ENCODE data around the gene ALDH1L1. TPM values are rescaled to one million over a fixed set of nuclear protein-coding genes. Genes with fewer than 3 reads are reported as not detected.

Gene ALDH1L1
- total RNA-seq, 2 experiments from 2014 or later: not detected

DNA sequence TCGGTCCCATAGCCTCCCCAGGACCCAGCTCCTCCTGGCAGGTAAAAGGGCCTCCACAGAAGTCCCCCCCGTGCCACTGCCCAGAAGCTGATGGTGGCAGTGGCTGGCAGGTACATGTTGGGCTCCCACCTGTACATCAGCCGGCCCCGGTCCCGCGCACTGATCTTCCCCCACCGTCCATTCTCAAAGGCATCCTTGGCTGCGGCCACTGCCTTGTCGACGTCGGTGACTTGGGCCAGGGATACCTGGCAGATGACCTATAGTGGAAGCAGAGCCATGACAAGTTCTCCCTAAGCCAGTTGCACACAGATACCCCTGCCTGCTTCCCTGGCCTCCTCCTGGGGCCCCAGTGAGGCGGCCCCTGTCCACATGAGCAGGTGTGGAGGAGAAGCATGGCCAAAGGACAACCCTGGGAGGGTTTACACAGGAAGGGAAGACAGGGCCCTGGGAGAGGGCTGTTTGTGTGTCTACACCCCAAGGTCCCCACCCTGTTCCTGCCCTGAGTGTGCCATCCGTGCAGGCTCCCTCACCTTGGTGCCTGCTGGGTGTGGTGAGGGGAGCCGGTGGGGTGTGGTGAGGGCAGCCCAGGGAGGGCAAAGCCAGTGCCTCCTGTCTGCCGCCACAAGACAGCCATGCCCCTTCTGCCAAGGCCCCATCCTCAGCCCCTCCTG lies 44.8 kb downstream of the ALDH1L1 start:
- DNase-seq: no peak
- Mint-ChIP-seq H3K4me3 (no peak overlapping the region), H3K9me3 (no peaks in the 10 kb centered on the region), H3K27me3 (peaks cover 11% of the 10 kb centered on the region), H3K27ac (no peak overlapping the region), H3K36me3 (no peaks in the 10 kb centered on the region), H3K4me1 (no peaks in the 10 kb centered on the region)

GRCh38 chr3:126135071-126135405 lies 45.3 kb downstream of the ALDH1L1 start:
- Mint-ChIP-seq H3K36me3 (no peaks in the 10 kb centered on the region), H3K27ac (no peak overlapping the region), H3K4me3 (no peak overlapping the region), H3K9me3 (no peaks in the 10 kb centered on the region), H3K4me1 (no peaks in the 10 kb centered on the region), H3K27me3 (peaks cover 11% of the 10 kb centered on the region)
- no peak for DNase-seq

DNA sequence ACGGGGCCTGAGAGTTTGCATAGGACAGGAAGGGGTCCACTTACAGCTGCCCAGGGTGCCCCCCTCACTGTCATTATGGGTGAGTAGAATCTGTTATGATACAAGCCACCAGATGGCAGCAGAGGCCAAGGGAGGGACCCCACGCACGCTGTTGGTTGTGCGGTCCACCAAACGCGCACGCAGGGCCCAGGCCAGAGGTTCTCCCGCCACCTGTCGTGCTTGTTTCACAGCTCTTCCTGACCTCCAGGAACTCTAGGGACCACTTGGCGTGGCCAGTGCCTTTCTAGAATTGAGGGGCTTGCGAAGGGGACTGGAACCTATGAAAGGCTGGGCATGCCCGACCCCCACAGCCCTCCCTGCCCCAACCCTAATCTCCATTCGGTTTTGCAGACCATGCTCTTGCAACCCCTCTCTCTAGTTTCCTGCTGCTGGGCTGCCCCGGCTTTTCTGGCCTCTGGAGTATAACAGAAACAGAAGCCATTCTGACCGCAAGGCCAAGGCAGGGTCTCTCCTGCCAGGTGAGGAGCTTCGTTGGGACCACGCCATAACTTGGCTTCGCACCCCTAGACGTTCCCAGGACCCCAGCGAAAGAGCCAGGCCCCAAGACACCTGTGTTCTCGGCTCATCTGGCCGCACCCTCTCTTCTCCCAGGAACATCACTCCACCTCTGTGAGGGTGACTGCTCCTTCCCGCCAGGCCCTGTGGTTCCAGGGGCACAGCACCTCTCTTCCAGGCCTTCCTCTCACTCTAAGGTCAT lies 46.0 kb downstream of the ALDH1L1 start:
- H3K27me3 Mint-ChIP-seq: peaks cover 4% of the 10 kb centered on the region

GRCh38 chr3:126133606-126134005 lies 46.8 kb downstream of the ALDH1L1 start:
- Mint-ChIP-seq H3K27me3 (peaks cover 4% of the 10 kb centered on the region), H3K4me3 (no peak overlapping the region), H3K4me1 (no peaks in the 10 kb centered on the region), H3K27ac (no peak overlapping the region), H3K36me3 (no peaks in the 10 kb centered on the region), H3K9me3 (no peaks in the 10 kb centered on the region)
- no peak for DNase-seq

More for the DNA sequence above, 46.0 kb downstream of the ALDH1L1 start:
- Mint-ChIP-seq H3K4me3 (no peak overlapping the region), H3K9me3 (no peaks in the 10 kb centered on the region), H3K36me3 (no peaks in the 10 kb centered on the region), H3K4me1 (no peaks in the 10 kb centered on the region), H3K27ac (no peak overlapping the region)
- peak; percentile 46 for DNase-seq

- Mint-ChIP-seq H3K4me3 (no peak overlapping the region), H3K36me3 (no peaks in the 10 kb centered on the region), H3K27me3 (peaks cover 4% of the 10 kb centered on the region), H3K27ac (no peak overlapping the region), H3K4me1 (no peaks in the 10 kb centered on the region), H3K9me3 (no peaks in the 10 kb centered on the region)
- DNase-seq: no peak
These were observed 47.5 kb downstream of the ALDH1L1 start for GRCh38 chr3:126132751-126133511.

- no peak for DNase-seq
- Mint-ChIP-seq H3K9me3 (no peaks in the 10 kb centered on the region), H3K27ac (no peak overlapping the region), H3K4me3 (no peak overlapping the region), H3K4me1 (no peaks in the 10 kb centered on the region), H3K27me3 (peaks cover 4% of the 10 kb centered on the region), H3K36me3 (no peaks in the 10 kb centered on the region)
These were observed 48.3 kb downstream of the ALDH1L1 start for GRCh38 chr3:126131881-126132750.

GRCh38 chr3:126130981-126131745 lies 49.2 kb downstream of the ALDH1L1 start:
- H3K27me3 Mint-ChIP-seq: peaks cover 4% of the 10 kb centered on the region
- no peaks in the 10 kb centered on the region for H3K36me3 Mint-ChIP-seq
- H3K4me3 Mint-ChIP-seq: no peak overlapping the region
- no peak overlapping the region for H3K27ac Mint-ChIP-seq
- no peak for DNase-seq
- no peaks in the 10 kb centered on the region for H3K9me3 Mint-ChIP-seq
- no peaks in the 10 kb centered on the region for H3K4me1 Mint-ChIP-seq

- Mint-ChIP-seq H3K4me1 (no peaks in the 10 kb centered on the region), H3K36me3 (no peaks in the 10 kb centered on the region)
- DNase-seq: no peak
These were observed 50.1 kb downstream of the ALDH1L1 start for GRCh38 chr3:126130081-126130855.

GRCh38 chr3:126129398-126129891 lies 50.9 kb downstream of the ALDH1L1 start:
- no peaks in the 10 kb centered on the region for H3K4me1 Mint-ChIP-seq
- H3K4me3 Mint-ChIP-seq: no peak overlapping the region
- no peaks in the 10 kb centered on the region for H3K36me3 Mint-ChIP-seq
- no peaks in the 10 kb centered on the region for H3K27me3 Mint-ChIP-seq
- no peak for DNase-seq
- H3K27ac Mint-ChIP-seq: no peak overlapping the region
- H3K9me3 Mint-ChIP-seq: no peaks in the 10 kb centered on the region

More at GRCh38 chr3:126130081-126130855, 50.1 kb downstream of the ALDH1L1 start:
- H3K27ac Mint-ChIP-seq: no peak overlapping the region
- no peaks in the 10 kb centered on the region for H3K27me3 Mint-ChIP-seq
- H3K4me3 Mint-ChIP-seq: no peak overlapping the region
- H3K9me3 Mint-ChIP-seq: no peaks in the 10 kb centered on the region

- Mint-ChIP-seq H3K9me3 (no peaks in the 10 kb centered on the region), H3K36me3 (no peaks in the 10 kb centered on the region), H3K4me3 (no peak overlapping the region), H3K27me3 (no peaks in the 10 kb centered on the region), H3K27ac (no peak overlapping the region), H3K4me1 (no peaks in the 10 kb centered on the region)
- no peak for DNase-seq
These were observed 51.6 kb downstream of the ALDH1L1 start for GRCh38 chr3:126128504-126129397.

DNA sequence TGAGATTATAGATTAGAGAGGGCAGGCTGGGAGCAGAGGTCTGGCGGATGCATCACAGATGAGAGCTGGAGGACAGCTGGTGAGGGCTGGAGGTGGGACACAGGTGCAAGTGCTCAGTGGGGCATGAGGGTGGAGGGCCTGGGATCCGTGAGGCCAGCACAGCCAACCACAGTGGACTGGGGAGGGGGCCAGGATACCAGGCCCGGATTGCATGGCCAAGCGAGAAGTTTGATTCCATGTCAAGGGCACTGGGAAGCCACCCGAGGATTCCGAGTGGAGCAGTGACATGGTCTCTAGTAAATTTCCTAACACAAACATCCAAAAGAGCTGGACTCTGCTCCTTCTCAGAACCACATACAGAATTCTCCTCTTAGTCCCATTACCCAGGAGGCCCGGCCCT lies 52.5 kb downstream of the ALDH1L1 start:
- Mint-ChIP-seq H3K36me3 (no peaks in the 10 kb centered on the region), H3K27ac (no peak overlapping the region), H3K4me3 (no peak overlapping the region), H3K27me3 (no peaks in the 10 kb centered on the region), H3K9me3 (no peaks in the 10 kb centered on the region), H3K4me1 (no peaks in the 10 kb centered on the region)
- no peak for DNase-seq

DNA sequence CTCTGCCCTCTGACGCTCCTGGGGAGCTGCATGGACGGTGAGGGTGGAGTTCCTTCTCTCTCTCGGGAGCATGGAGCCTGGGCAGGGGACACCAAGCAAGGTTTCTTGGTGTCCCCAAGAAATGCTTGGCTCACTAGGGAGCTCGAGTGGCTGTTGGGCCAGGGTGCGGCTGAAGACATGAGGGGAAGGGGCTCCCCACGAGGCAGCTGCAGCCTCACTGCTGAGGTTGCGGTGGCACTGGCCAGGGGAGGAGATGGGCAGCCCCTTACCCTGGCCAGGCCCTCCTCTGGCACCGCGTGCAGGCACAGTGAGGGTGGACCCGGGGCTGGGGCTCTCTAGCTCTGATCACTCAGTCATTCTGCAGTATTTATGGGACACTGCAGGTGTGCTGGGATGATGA lies 52.9 kb downstream of the ALDH1L1 start:
- H3K4me1 Mint-ChIP-seq: no peaks in the 10 kb centered on the region

More for the DNA sequence above, 52.9 kb downstream of the ALDH1L1 start:
- Mint-ChIP-seq H3K27ac (no peak overlapping the region), H3K4me3 (no peak overlapping the region), H3K27me3 (no peaks in the 10 kb centered on the region), H3K9me3 (no peaks in the 10 kb centered on the region), H3K36me3 (no peaks in the 10 kb centered on the region)
- no peak for DNase-seq
